Breast epithelium (tissue), 3 donors: ENCODE measurements around the gene RBM4.

Source experiments
- POLR2AphosphoS5 ChIP-seq, 3 donors: sonication (generic); formaldehyde crosslinking; IDR thresholded peaks; one replicate each; pipeline ENCODE4 v1.6.1; 2017; ENCODE audit warnings: antibody characterized with exemption in 3 of 3
- TF ChIP-seq, protein P1 (sequence below), 3 donors: fragments of 450-650 bp; IDR thresholded peaks; one replicate each; pipeline ENCODE4 v1.5.1; 2016 to 2017; ENCODE audit warnings: antibody characterized with exemption in 3 of 3, mild to moderate bottlenecking in 3 of 3, moderate library complexity in 3 of 3

DNA sequence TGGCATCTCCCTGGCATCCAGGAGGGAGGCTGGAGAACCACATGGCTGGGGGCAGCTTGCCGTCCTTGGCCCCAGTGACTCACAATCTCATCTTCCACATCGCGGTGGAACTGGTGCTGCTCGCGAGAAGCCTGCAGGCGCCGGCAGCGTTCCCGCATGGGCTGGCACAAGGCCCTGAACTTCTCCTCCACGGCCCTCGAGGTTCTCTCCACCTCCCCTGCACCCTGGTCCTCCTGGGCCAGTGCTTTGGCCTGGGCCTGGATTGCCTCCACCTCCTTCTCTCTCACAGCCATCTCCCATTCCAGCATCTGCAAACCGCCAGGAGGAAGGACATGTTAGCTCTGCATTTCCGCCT lies 55.5 kb downstream of the RBM4 start:
- TF ChIP-seq, protein P1, sequence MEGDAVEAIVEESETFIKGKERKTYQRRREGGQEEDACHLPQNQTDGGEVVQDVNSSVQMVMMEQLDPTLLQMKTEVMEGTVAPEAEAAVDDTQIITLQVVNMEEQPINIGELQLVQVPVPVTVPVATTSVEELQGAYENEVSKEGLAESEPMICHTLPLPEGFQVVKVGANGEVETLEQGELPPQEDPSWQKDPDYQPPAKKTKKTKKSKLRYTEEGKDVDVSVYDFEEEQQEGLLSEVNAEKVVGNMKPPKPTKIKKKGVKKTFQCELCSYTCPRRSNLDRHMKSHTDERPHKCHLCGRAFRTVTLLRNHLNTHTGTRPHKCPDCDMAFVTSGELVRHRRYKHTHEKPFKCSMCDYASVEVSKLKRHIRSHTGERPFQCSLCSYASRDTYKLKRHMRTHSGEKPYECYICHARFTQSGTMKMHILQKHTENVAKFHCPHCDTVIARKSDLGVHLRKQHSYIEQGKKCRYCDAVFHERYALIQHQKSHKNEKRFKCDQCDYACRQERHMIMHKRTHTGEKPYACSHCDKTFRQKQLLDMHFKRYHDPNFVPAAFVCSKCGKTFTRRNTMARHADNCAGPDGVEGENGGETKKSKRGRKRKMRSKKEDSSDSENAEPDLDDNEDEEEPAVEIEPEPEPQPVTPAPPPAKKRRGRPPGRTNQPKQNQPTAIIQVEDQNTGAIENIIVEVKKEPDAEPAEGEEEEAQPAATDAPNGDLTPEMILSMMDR (IDR thresholded peaks at IDR 0.05), result no peak
- no peak for TF ChIP-seq POLR2AphosphoS5 (IDR thresholded peaks at IDR 0.05)
